ENCODE data around the gene TMEM253. TPM values are rescaled to one million over a fixed set of nuclear protein-coding genes. Genes with fewer than 3 reads are reported as not detected.

TMEM253 gene
- total RNA-seq, 1 donor from 2014 or later, result 1.1 TPM

GRCh38 chr14:21072781-21073339 is 28.0 kb upstream of the TMEM253 start:
- Mint-ChIP-seq H3K4me3 (ENCODE audit: low read depth) (no peak overlapping the region), H3K36me3 (ENCODE audit: insufficient read depth) (peaks cover 19% of the 10 kb centered on the region)
- TF ChIP-seq CTCF (IDR thresholded peaks at IDR 0.05; ENCODE audit: unreplicated experiment), result no peak

GRCh38 chr14:21073921-21074320 is 26.9 kb upstream of the TMEM253 start:
- TF ChIP-seq CTCF (IDR thresholded peaks at IDR 0.05; ENCODE audit: unreplicated experiment), result no peak
- no peak for DNase-seq (ENCODE audit: low spot score, unreplicated experiment)
- H3K27me3 Mint-ChIP-seq, result peaks cover 3% of the 10 kb centered on the region
- peaks cover 19% of the 10 kb centered on the region for H3K4me1 Mint-ChIP-seq (ENCODE audit: low read depth)
- no peaks in the 10 kb centered on the region for H3K9me3 Mint-ChIP-seq (ENCODE audit: low read depth)
- peaks cover 19% of the 10 kb centered on the region for H3K36me3 Mint-ChIP-seq (ENCODE audit: insufficient read depth)
- H3K27ac Mint-ChIP-seq, result no peak overlapping the region
- no peak overlapping the region for H3K4me3 Mint-ChIP-seq (ENCODE audit: low read depth)

More at GRCh38 chr14:21072781-21073339, 28.0 kb upstream of the TMEM253 start:
- H3K27me3 Mint-ChIP-seq, result peaks cover 10% of the 10 kb centered on the region
- H3K9me3 Mint-ChIP-seq (ENCODE audit: low read depth), result no peaks in the 10 kb centered on the region
- no peak overlapping the region for H3K27ac Mint-ChIP-seq
- no peak for DNase-seq (ENCODE audit: low spot score, unreplicated experiment)
- H3K4me1 Mint-ChIP-seq (ENCODE audit: low read depth), result peaks cover 24% of the 10 kb centered on the region

- H3K9me3 Mint-ChIP-seq (ENCODE audit: low read depth), result no peaks in the 10 kb centered on the region
- no peak for TF ChIP-seq CTCF (IDR thresholded peaks at IDR 0.05; ENCODE audit: unreplicated experiment)
- no peak overlapping the region for H3K4me3 Mint-ChIP-seq (ENCODE audit: low read depth)
- no peak for DNase-seq (ENCODE audit: low spot score, unreplicated experiment)
- no peaks in the 10 kb centered on the region for H3K27me3 Mint-ChIP-seq
- H3K36me3 Mint-ChIP-seq (ENCODE audit: insufficient read depth), result peaks cover 23% of the 10 kb centered on the region
- no peak overlapping the region for H3K27ac Mint-ChIP-seq
- peaks cover 13% of the 10 kb centered on the region for H3K4me1 Mint-ChIP-seq (ENCODE audit: low read depth)
Observed at GRCh38 chr14:21074398-21075272, 26.2 kb upstream of the TMEM253 start.

- Mint-ChIP-seq H3K9me3 (ENCODE audit: low read depth) (no peaks in the 10 kb centered on the region), H3K27me3 (no peaks in the 10 kb centered on the region), H3K36me3 (ENCODE audit: insufficient read depth) (peaks cover 29% of the 10 kb centered on the region), H3K4me1 (ENCODE audit: low read depth) (peaks cover 11% of the 10 kb centered on the region), H3K4me3 (ENCODE audit: low read depth) (no peak overlapping the region), H3K27ac (no peak overlapping the region)
- no peak for DNase-seq (ENCODE audit: low spot score, unreplicated experiment)
- no peak for TF ChIP-seq CTCF (IDR thresholded peaks at IDR 0.05; ENCODE audit: unreplicated experiment)
Observed at GRCh38 chr14:21075719-21076437, 25.0 kb upstream of the TMEM253 start.

- H3K27me3 Mint-ChIP-seq, result no peaks in the 10 kb centered on the region
- H3K4me1 Mint-ChIP-seq (ENCODE audit: low read depth), result no peaks in the 10 kb centered on the region
- no peak for DNase-seq (ENCODE audit: low spot score, unreplicated experiment)
- H3K4me3 Mint-ChIP-seq (ENCODE audit: low read depth), result no peak overlapping the region
- H3K36me3 Mint-ChIP-seq (ENCODE audit: insufficient read depth), result peaks cover 32% of the 10 kb centered on the region
- H3K9me3 Mint-ChIP-seq (ENCODE audit: low read depth), result no peaks in the 10 kb centered on the region
- TF ChIP-seq CTCF (IDR thresholded peaks at IDR 0.05; ENCODE audit: unreplicated experiment), result no peak
- no peak overlapping the region for H3K27ac Mint-ChIP-seq
Observed at GRCh38 chr14:21077672-21078071, 23.2 kb upstream of the TMEM253 start.
